Osteoblast (primary cell): ENCODE data around the gene ANKRD24. TPM values are rescaled to one million over a fixed set of nuclear protein-coding genes. Genes with fewer than 3 reads are reported as not detected.

Experiments used
- DNase-seq: peaks from one replicate; pipeline ENCODE4 v3.0.0; 2011; ENCODE audit warnings: low spot score, mixed read lengths; ENCODE audit not compliant: insufficient read length; ENCODE audit errors: missing footprints
- H2AFZ ChIP-seq: 2 replicates; pipeline ENCODE4 v1.6.0; 2011; ENCODE audit warnings: mild to moderate bottlenecking, low read length
- H3K27ac ChIP-seq: 2 replicates; pipeline ENCODE4 v1.5.1; 2011; ENCODE audit warnings: mild to moderate bottlenecking, low read depth, low read length, moderate library complexity
- H3K27me3 ChIP-seq: 2 replicates; pipeline ENCODE4 v1.6.0; 2012; ENCODE audit warnings: mild to moderate bottlenecking, control low read depth, inconsistent platforms, low read length, moderate library complexity; ENCODE audit not compliant: insufficient read depth
- H3K36me3 ChIP-seq: 2 replicates; pipeline ENCODE4 v1.5.1; 2011; ENCODE audit warnings: mild to moderate bottlenecking, low read length, control low read depth, moderate library complexity; ENCODE audit not compliant: insufficient read depth
- H3K4me1 ChIP-seq: 2 replicates; pipeline ENCODE4 v1.5.1; 2011; ENCODE audit warnings: mild to moderate bottlenecking, low read length, control low read depth, moderate library complexity; ENCODE audit not compliant: insufficient read depth
- H3K4me2 ChIP-seq: 2 replicates; pipeline ENCODE4 v1.6.0; 2011; ENCODE audit warnings: mild to moderate bottlenecking, low read length; ENCODE audit not compliant: insufficient read depth
- H3K4me3 ChIP-seq: fragments of 200-600 bp; sonication (generic); 3 replicates; pipeline ENCODE4 v1.5.1; 2012; ENCODE audit warnings: mild to moderate bottlenecking, low read length, inconsistent platforms; ENCODE audit not compliant: insufficient read depth
- H3K79me2 ChIP-seq: 2 replicates; pipeline ENCODE4 v1.6.0; 2012; ENCODE audit warnings: mild to moderate bottlenecking, low read length, control low read depth, inconsistent platforms; ENCODE audit not compliant: insufficient read depth
- H3K9me3 ChIP-seq: 2 replicates; pipeline ENCODE4 v1.5.1; 2011; ENCODE audit warnings: low read depth, low read length, control low read depth
- H4K20me1 ChIP-seq: 2 replicates; pipeline ENCODE4 v1.6.0; 2012; ENCODE audit warnings: mild to moderate bottlenecking, low read length, control low read depth; ENCODE audit not compliant: insufficient read depth
- total RNA-seq: library from RNA; depleted of rRNA; stranded (reverse); fragments of >200 nt; gene quantifications from 2 replicates; pipeline ENCODE4 v1.2.3, GENCODE V29; 2012
- TF ChIP-seq, protein P1 (sequence below): IDR thresholded peaks from 2 replicates; pipeline ENCODE4 v1.5.1; 2011; ENCODE audit warnings: mild to moderate bottlenecking, low read depth, low read length, moderate library complexity; ENCODE audit errors: extremely low read depth

Gene ANKRD24
- total RNA-seq, 1 donor = 0.72 TPM

GRCh38 chr19:4164262-4164661 is 18.2 kb upstream of the ANKRD24 start:
- no peaks in the 10 kb centered on the region for H3K36me3 ChIP-seq
- peaks cover 5% of the 10 kb centered on the region for H3K27me3 ChIP-seq
- H3K79me2 ChIP-seq = no peaks in the 10 kb centered on the region
- peak; percentile 42 for DNase-seq
- no peaks in the 10 kb centered on the region for H3K9me3 ChIP-seq
- H3K4me1 ChIP-seq = no peaks in the 10 kb centered on the region
- H3K4me2 ChIP-seq = no peak overlapping the region
- no peak overlapping the region for H2AFZ ChIP-seq
- H4K20me1 ChIP-seq = no peaks in the 10 kb centered on the region
- TF ChIP-seq, protein P1, sequence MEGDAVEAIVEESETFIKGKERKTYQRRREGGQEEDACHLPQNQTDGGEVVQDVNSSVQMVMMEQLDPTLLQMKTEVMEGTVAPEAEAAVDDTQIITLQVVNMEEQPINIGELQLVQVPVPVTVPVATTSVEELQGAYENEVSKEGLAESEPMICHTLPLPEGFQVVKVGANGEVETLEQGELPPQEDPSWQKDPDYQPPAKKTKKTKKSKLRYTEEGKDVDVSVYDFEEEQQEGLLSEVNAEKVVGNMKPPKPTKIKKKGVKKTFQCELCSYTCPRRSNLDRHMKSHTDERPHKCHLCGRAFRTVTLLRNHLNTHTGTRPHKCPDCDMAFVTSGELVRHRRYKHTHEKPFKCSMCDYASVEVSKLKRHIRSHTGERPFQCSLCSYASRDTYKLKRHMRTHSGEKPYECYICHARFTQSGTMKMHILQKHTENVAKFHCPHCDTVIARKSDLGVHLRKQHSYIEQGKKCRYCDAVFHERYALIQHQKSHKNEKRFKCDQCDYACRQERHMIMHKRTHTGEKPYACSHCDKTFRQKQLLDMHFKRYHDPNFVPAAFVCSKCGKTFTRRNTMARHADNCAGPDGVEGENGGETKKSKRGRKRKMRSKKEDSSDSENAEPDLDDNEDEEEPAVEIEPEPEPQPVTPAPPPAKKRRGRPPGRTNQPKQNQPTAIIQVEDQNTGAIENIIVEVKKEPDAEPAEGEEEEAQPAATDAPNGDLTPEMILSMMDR = no peak
- H3K27ac ChIP-seq = no peak overlapping the region
- no peak overlapping the region for H3K4me3 ChIP-seq

GRCh38 chr19:4171676-4172075 is 10.8 kb upstream of the ANKRD24 start:
- Histone ChIP-seq H3K4me1 (no peaks in the 10 kb centered on the region), H3K27me3 (peaks cover 2% of the 10 kb centered on the region), H3K4me3 (no peak overlapping the region), H3K9me3 (no peaks in the 10 kb centered on the region), H3K79me2 (no peaks in the 10 kb centered on the region), H3K27ac (no peak overlapping the region), H3K36me3 (no peaks in the 10 kb centered on the region), H2AFZ (no peak overlapping the region), H4K20me1 (peaks cover 3% of the 10 kb centered on the region), H3K4me2 (no peak overlapping the region)
- TF ChIP-seq, protein P1 = no peak
- peak; percentile 38 for DNase-seq

DNA sequence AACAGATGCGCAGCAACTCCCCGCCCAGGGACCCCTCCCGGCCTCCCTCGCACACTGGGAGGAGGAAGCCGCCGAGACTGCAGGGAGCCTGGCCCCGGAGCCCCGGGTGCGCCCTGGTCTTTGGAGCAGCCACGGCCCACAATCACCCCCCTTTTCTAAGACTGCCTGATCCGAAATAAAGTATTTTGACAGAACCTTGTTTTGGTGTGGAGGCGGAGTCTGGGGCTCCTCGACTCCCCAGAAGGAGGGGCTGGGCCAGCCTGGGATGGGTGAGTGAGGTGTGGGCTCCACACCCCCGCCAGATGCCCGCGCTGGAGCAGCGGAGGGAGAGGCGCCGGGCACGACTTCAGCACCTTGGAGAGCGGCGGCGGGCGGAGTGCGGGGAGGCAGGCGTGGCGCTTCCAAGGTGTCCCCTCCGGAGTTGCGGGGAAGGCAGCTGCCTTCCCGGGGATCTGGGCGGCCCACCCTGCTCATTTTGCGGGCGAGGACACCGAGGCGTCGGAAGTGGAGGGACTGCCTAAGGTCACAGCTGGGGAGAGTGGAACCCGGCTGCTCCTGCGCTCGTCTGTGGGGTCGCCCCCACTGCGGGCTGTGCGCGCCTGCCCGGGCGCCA is 9.5 kb upstream of the ANKRD24 start:
- H3K4me3 ChIP-seq = no peak overlapping the region
- H3K4me2 ChIP-seq = no peak overlapping the region
- H3K79me2 ChIP-seq = no peaks in the 10 kb centered on the region
- no peak overlapping the region for H2AFZ ChIP-seq
- no peaks in the 10 kb centered on the region for H3K36me3 ChIP-seq
- no peaks in the 10 kb centered on the region for H3K9me3 ChIP-seq
- peak; percentile 93 for DNase-seq
- TF ChIP-seq, protein P1 = no peak
- H3K27me3 ChIP-seq = peaks cover 2% of the 10 kb centered on the region
- H4K20me1 ChIP-seq = peaks cover 3% of the 10 kb centered on the region
- H3K4me1 ChIP-seq = no peaks in the 10 kb centered on the region
- H3K27ac ChIP-seq = no peak overlapping the region

- TF ChIP-seq, protein P1 = no peak
- no peaks in the 10 kb centered on the region for H3K9me3 ChIP-seq
- no peak overlapping the region for H3K27ac ChIP-seq
- no peak overlapping the region for H2AFZ ChIP-seq
- peaks cover 2% of the 10 kb centered on the region for H3K27me3 ChIP-seq
- H3K36me3 ChIP-seq = no peaks in the 10 kb centered on the region
- DNase-seq = peak; percentile 52
- no peak overlapping the region for H3K4me3 ChIP-seq
- H3K4me1 ChIP-seq = no peaks in the 10 kb centered on the region
- no peak overlapping the region for H3K4me2 ChIP-seq
- no peaks in the 10 kb centered on the region for H3K79me2 ChIP-seq
- H4K20me1 ChIP-seq = peaks cover 3% of the 10 kb centered on the region
Measured at GRCh38 chr19:4173479-4174212, 8.8 kb upstream of the ANKRD24 start.
